ENCODE results near the gene LYPD5.
A peak's percentile ranks its signal among the peaks of the same experiment; 100 is the strongest.

Gene LYPD5

GRCh38 chr19:43780706-43781525 lies 21.3 kb downstream of the LYPD5 start, which contains the start of gene KCNN4:
Gene KCNN4 (minus strand): TSS chr19:43780973. CDS start chr19:43780861, 112 bp downstream.
- Histone ChIP-seq H3K14ac (ENCODE audit: low read length) (peak within 1 kb of the TSS; percentile 62), H2AK5ac (ENCODE audit: low read length) (peak within 1 kb of the TSS; percentile 24), H2BK12ac (ENCODE audit: low read length) (peak within 1 kb of the TSS; percentile 7), H3K27me3 (ENCODE audit: insufficient read depth, low read length) (no peaks in the 10 kb centered on the region), H3K4ac (ENCODE audit: low read depth, low read length) (peak within 1 kb of the TSS; percentile 17), H3K9ac (ENCODE audit: low read length) (no peak within 1 kb of the TSS), H2AFZ (ENCODE audit: insufficient read depth, low read length, poor library complexity) (no peak within 1 kb of the TSS), H3K18ac (ENCODE audit: low read length) (peak within 1 kb of the TSS; percentile 26), H3K27ac (ENCODE audit: low read depth, low read length) (peak within 1 kb of the TSS; percentile 73), H2BK120ac (ENCODE audit: insufficient read depth, low read length, poor library complexity) (peak within 1 kb of the TSS; percentile 76), H3K4me2 (ENCODE audit: low read length) (peak within 1 kb of the TSS; percentile 15), H4K12ac (ENCODE audit: low read depth, low read length) (no peak within 1 kb of the TSS), H3K9me3 (ENCODE audit: insufficient read depth, low read depth, low read length) (peaks cover 10% of the 10 kb centered on the region), H3K23ac (ENCODE audit: low read length) (no peak within 1 kb of the TSS), H3K79me2 (ENCODE audit: control insufficient read depth, insufficient read depth, low read length, poor library complexity) (peaks cover 2% of the 10 kb centered on the region), H3K4me1 (ENCODE audit: control insufficient read depth in 1 of 2, insufficient read depth in 2 of 2, low read length in 2 of 2) (peaks cover 36 to 40% of the 10 kb centered on the region in 2 experiments), H3K4me3 (ENCODE audit: low read depth, low read length) (no peak within 1 kb of the TSS), H2BK5ac (ENCODE audit: low read depth, low read length, poor library complexity) (peak within 1 kb of the TSS; percentile 42), H4K91ac (ENCODE audit: low read depth, low read length) (peak within 1 kb of the TSS; percentile 87), H4K8ac (ENCODE audit: low read depth, low read length) (peak within 1 kb of the TSS; percentile 45), H3K79me1 (ENCODE audit: low read length) (peaks cover 38% of the 10 kb centered on the region), H3K36me3 (ENCODE audit: control insufficient read depth in 1 of 2, insufficient read depth in 2 of 2, low read length in 2 of 2) (no peaks in the 10 kb centered on the region)
- WGBS (ENCODE audit: extremely low coverage, insufficient coverage, insufficient read length), result no CpG with 5 or more reads among the region's 19 CpGs
- DNase-seq, result no peak

GRCh38 chr19:43779820-43780219 lies 22.4 kb downstream of the LYPD5 start:
- H3K14ac ChIP-seq (ENCODE audit: low read length), result peak overlapping the region; percentile 40
- H3K4ac ChIP-seq (ENCODE audit: low read depth, low read length), result peak overlapping the region; percentile 17
- no CpG with 5 or more reads among the region's 3 CpGs for WGBS (ENCODE audit: extremely low coverage, insufficient coverage, insufficient read length)
- H3K4me2 ChIP-seq (ENCODE audit: low read length), result peak overlapping the region; percentile 15
- H2BK5ac ChIP-seq (ENCODE audit: low read depth, low read length, poor library complexity), result peak overlapping the region; percentile 42
- no peaks in the 10 kb centered on the region for H3K27me3 ChIP-seq (ENCODE audit: insufficient read depth, low read length)
- no peak overlapping the region for H3K4me3 ChIP-seq (ENCODE audit: low read depth, low read length)
- H4K12ac ChIP-seq (ENCODE audit: low read depth, low read length), result no peak overlapping the region
- no peak overlapping the region for H3K18ac ChIP-seq (ENCODE audit: low read length)
- H2AFZ ChIP-seq (ENCODE audit: insufficient read depth, low read length, poor library complexity), result no peak overlapping the region
- peak overlapping the region; percentile 76 for H2BK120ac ChIP-seq (ENCODE audit: insufficient read depth, low read length, poor library complexity)
- peaks cover 2% of the 10 kb centered on the region for H3K79me2 ChIP-seq (ENCODE audit: control insufficient read depth, insufficient read depth, low read length, poor library complexity)
- no peak overlapping the region for H3K23ac ChIP-seq (ENCODE audit: low read length)
- H4K91ac ChIP-seq (ENCODE audit: low read depth, low read length), result peak overlapping the region; percentile 87
- H2BK12ac ChIP-seq (ENCODE audit: low read length), result no peak overlapping the region
- peak overlapping the region; percentile 73 for H3K27ac ChIP-seq (ENCODE audit: low read depth, low read length)
- H3K79me1 ChIP-seq (ENCODE audit: low read length), result peaks cover 34% of the 10 kb centered on the region
- H4K8ac ChIP-seq (ENCODE audit: low read depth, low read length), result peak overlapping the region; percentile 45
- H3K4me1 ChIP-seq (ENCODE audit: control insufficient read depth in 1 of 2, insufficient read depth in 2 of 2, low read length in 2 of 2), result peaks cover 33 to 36% of the 10 kb centered on the region in 2 experiments
- peaks cover 10% of the 10 kb centered on the region for H3K9me3 ChIP-seq (ENCODE audit: insufficient read depth, low read depth, low read length)
- H3K36me3 ChIP-seq (ENCODE audit: control insufficient read depth in 1 of 2, insufficient read depth in 2 of 2, low read length in 2 of 2), result no peaks in the 10 kb centered on the region
- H2AK5ac ChIP-seq (ENCODE audit: low read length), result no peak overlapping the region
- H3K9ac ChIP-seq (ENCODE audit: low read length), result no peak overlapping the region
- no peak for DNase-seq

- no peaks in the 10 kb centered on the region for H3K36me3 ChIP-seq (ENCODE audit: control insufficient read depth in 1 of 2, insufficient read depth in 2 of 2, low read length in 2 of 2)
- peak overlapping the region; percentile 42 for H2BK5ac ChIP-seq (ENCODE audit: low read depth, low read length, poor library complexity)
- peak overlapping the region; percentile 12 for H3K4ac ChIP-seq (ENCODE audit: low read depth, low read length)
- H2AFZ ChIP-seq (ENCODE audit: insufficient read depth, low read length, poor library complexity), result no peak overlapping the region
- peak overlapping the region; percentile 15 for H2BK12ac ChIP-seq (ENCODE audit: low read length)
- H4K8ac ChIP-seq (ENCODE audit: low read depth, low read length), result peak overlapping the region; percentile 63
- H2AK5ac ChIP-seq (ENCODE audit: low read length), result peak overlapping the region; percentile 81
- H3K4me2 ChIP-seq (ENCODE audit: low read length), result peak overlapping the region; percentile 15
- peaks cover 31% of the 10 kb centered on the region for H3K79me1 ChIP-seq (ENCODE audit: low read length)
- peak overlapping the region; percentile 62 for H3K14ac ChIP-seq (ENCODE audit: low read length)
- no CpG with 5 or more reads among the region's 16 CpGs for WGBS (ENCODE audit: extremely low coverage, insufficient coverage, insufficient read length)
- H4K91ac ChIP-seq (ENCODE audit: low read depth, low read length), result peak overlapping the region; percentile 87
- no peaks in the 10 kb centered on the region for H3K27me3 ChIP-seq (ENCODE audit: insufficient read depth, low read length)
- no peak overlapping the region for H3K4me3 ChIP-seq (ENCODE audit: low read depth, low read length)
- H2BK120ac ChIP-seq (ENCODE audit: insufficient read depth, low read length, poor library complexity), result peak overlapping the region; percentile 76
- no peak for DNase-seq
- peak overlapping the region; percentile 73 for H3K27ac ChIP-seq (ENCODE audit: low read depth, low read length)
- H3K18ac ChIP-seq (ENCODE audit: low read length), result peak overlapping the region; percentile 50
- H3K9ac ChIP-seq (ENCODE audit: low read length), result no peak overlapping the region
- H3K9me3 ChIP-seq (ENCODE audit: insufficient read depth, low read depth, low read length), result peaks cover 12% of the 10 kb centered on the region
- H3K23ac ChIP-seq (ENCODE audit: low read length), result no peak overlapping the region
- no peak overlapping the region for H4K12ac ChIP-seq (ENCODE audit: low read depth, low read length)
- H3K4me1 ChIP-seq (ENCODE audit: control insufficient read depth in 1 of 2, insufficient read depth in 2 of 2, low read length in 2 of 2), result peaks cover 34 to 37% of the 10 kb centered on the region in 2 experiments
- H3K79me2 ChIP-seq (ENCODE audit: control insufficient read depth, insufficient read depth, low read length, poor library complexity), result peaks cover 2% of the 10 kb centered on the region
Observed at GRCh38 chr19:43779147-43779819, 23.0 kb downstream of the LYPD5 start.

- H3K23ac ChIP-seq (ENCODE audit: low read length), result no peak overlapping the region
- H4K12ac ChIP-seq (ENCODE audit: low read depth, low read length), result no peak overlapping the region
- H3K18ac ChIP-seq (ENCODE audit: low read length), result peak overlapping the region; percentile 11
- H2AFZ ChIP-seq (ENCODE audit: insufficient read depth, low read length, poor library complexity), result no peak overlapping the region
- peaks cover 26% of the 10 kb centered on the region for H3K79me1 ChIP-seq (ENCODE audit: low read length)
- peak overlapping the region; percentile 21 for H2BK12ac ChIP-seq (ENCODE audit: low read length)
- H3K36me3 ChIP-seq (ENCODE audit: control insufficient read depth in 1 of 2, insufficient read depth in 2 of 2, low read length in 2 of 2), result no peaks in the 10 kb centered on the region
- H3K79me2 ChIP-seq (ENCODE audit: control insufficient read depth, insufficient read depth, low read length, poor library complexity), result peaks cover 2% of the 10 kb centered on the region
- H3K4me1 ChIP-seq (ENCODE audit: control insufficient read depth in 1 of 2, insufficient read depth in 2 of 2, low read length in 2 of 2), result peaks cover 34 to 38% of the 10 kb centered on the region in 2 experiments
- no peak overlapping the region for H3K4me3 ChIP-seq (ENCODE audit: low read depth, low read length)
- peak overlapping the region; percentile 53 for H4K91ac ChIP-seq (ENCODE audit: low read depth, low read length)
- no peak for DNase-seq
- no peak overlapping the region for H3K4me2 ChIP-seq (ENCODE audit: low read length)
- no peak overlapping the region for H2AK5ac ChIP-seq (ENCODE audit: low read length)
- H4K8ac ChIP-seq (ENCODE audit: low read depth, low read length), result no peak overlapping the region
- H3K14ac ChIP-seq (ENCODE audit: low read length), result no peak overlapping the region
- no peak overlapping the region for H2BK5ac ChIP-seq (ENCODE audit: low read depth, low read length, poor library complexity)
- H3K9me3 ChIP-seq (ENCODE audit: insufficient read depth, low read depth, low read length), result peaks cover 12% of the 10 kb centered on the region
- no peak overlapping the region for H3K9ac ChIP-seq (ENCODE audit: low read length)
- H2BK120ac ChIP-seq (ENCODE audit: insufficient read depth, low read length, poor library complexity), result no peak overlapping the region
- WGBS (ENCODE audit: extremely low coverage, insufficient coverage, insufficient read length), result no CpG with 5 or more reads among the region's 1 CpG
- no peak overlapping the region for H3K4ac ChIP-seq (ENCODE audit: low read depth, low read length)
- H3K27me3 ChIP-seq (ENCODE audit: insufficient read depth, low read length), result peaks cover 5% of the 10 kb centered on the region
- H3K27ac ChIP-seq (ENCODE audit: low read depth, low read length), result no peak overlapping the region
Observed at GRCh38 chr19:43778651-43779050, 23.6 kb downstream of the LYPD5 start.

Data from trophoblast cell (in vitro differentiated cells and primary cell).